ENCODE results near the gene RPL19.
A peak's percentile ranks its signal among the peaks of the same experiment; 100 is the strongest.

RPL19 gene

DNA sequence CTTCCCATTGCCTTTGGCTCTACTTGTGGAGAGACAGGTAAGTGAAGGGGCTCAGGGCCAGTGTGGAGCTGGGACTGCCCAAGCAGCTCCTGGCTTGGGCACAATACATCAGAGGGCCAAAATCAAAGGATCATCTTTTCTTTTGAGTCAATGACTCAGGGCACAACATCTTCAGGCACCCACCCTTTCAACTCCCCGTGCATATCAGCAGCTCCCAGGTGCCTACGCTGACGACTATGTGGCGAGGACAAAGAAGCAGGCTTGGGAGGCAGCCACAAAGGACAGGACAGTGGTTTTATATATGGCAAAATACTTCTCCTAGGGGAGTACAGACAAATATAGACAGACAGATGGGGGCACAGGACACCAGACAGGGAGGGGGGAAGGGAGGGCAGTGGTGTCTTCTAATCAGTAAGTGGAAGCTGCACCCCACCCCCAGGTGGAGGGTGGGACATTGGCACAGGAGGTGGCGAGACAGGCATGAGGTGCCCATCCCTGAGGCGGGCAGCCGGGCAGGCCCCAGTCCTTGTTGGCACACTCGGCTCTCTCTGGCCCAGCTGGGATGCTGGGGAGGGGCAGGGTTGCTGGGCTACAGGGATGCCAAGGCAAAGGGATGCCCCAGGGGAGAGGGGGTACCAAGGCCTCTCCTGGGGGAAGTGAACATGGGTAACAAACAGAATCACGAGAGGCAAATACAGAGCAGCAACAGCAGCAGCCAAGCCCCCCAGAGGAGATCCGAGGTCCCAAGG is 26.4 kb upstream of the RPL19 start:
- DNase-seq: no peak

DNA sequence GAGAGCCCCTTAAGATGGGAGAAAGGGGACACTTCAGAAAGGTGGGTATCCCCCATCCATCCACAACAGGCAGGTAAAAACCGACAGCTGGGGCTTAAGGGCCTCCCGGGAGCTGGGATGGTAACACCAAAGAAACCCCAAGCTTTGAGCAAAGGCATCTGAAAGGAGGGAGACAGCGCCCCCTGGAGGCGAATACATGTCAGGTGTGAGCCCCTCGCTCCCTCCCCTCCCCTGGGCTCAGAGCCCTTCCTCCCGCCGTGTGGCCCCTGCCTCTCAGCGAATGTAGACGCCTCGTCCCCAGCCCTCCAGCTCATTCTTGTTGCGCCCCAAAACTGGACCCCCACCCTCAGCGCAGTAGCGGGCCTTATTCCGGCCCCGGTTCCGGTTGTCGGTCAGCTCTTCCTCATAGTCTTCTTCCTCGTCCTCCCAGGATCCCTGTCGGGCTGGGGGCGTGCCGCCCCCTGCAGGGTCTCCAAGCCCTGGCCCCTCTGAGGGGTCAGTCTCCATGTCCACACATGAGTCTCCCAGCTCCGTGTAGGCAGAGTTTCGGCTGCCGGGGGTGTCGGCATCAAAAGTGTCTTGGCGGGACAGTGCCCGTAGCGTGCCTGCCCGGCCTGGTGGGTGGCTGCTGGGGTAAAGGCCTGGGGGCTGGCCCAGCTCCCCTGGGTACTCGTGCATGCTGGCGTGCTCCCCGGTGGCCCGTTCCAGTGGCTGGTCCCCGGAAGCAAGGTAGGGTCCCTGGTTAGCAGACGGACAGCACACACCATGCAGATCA is 25.0 kb upstream of the RPL19 start:
- DNase-seq: peak in 1 of 2 experiments; percentile 66

GRCh38 chr17:39175695-39176093 is 24.4 kb upstream of the RPL19 start:
- DNase-seq: no peak

- no peak for DNase-seq
Measured at GRCh38 chr17:39177256-39177655, 22.8 kb upstream of the RPL19 start.

DNA sequence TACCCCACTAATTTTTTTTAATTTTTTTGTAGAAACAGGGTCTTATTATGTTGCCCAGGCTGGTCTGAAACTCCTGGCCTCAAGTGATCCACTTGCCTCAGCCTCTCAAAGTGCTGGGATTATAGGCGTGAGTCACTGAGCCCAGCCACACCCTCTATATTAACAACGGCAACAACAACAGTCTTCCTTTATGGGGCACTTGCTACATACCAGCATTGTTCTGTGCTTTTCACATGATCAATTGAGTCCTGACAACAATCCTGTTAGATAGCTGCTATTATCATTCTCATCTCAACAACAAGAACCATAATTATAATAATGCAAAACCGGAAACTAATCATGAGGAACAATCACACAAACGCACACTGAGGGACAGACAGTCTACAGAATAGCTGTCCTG is 21.5 kb upstream of the RPL19 start:
- no peak for DNase-seq

DNA sequence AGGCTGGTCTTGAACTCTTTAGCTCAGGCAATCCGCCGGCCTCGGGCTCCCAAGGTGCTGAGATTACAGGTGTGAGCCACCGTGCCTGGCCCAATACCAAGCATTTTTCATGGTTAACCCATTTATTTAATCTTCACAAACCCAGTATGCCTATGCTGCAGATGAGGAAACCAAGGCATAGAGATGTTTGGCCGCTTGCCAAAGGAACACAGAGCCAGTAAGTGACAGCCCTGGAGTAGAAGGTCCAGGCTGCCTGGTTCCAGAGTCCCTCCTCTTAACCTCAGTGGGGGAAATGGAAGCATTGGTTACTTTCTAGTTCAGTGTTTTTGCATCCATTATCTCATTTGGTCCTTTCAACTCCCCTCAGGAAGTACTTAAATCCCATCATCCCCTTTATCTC is 18.8 kb upstream of the RPL19 start:
- no peak for DNase-seq

DNA sequence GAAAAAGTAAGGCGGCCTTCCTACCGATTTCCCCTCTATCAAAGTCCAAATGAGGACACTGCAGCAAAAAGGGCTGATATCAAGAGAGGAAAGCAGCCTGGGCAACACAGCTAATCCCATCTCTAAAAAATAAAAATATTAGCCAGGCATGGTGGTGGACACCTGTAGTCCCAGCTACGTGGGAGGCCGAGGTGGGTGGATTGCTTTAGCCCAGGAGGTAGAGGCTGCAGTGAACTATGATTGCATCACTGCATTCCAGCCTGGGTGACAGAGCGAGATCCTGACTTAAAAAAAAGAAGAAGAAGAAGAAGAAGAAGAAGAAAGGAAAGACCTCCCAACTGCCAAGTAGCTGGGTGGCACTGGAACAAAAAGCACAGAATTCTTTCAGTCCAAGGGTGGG is 17.0 kb upstream of the RPL19 start:
- DNase-seq: no peak

DNA sequence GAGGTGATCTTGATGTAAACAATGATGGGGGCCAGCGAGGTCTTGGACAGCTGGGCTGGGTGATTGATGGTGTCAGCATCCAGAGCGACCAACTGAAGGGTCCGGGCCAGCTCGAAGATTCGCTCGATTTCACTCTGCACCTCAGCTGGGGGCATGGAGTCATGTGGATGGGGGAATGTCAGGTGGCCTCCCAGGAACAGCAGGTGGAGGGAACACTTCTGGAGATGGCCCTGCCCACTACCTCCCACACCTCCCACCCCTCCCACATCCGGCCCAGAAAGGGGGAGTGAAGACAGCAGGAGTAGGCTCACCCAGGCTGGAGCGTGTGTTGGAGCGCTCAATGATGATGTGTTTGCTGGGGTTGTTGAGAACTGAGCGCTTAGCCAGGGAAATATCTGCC is 16.4 kb upstream of the RPL19 start:
- no peak for DNase-seq

DNA sequence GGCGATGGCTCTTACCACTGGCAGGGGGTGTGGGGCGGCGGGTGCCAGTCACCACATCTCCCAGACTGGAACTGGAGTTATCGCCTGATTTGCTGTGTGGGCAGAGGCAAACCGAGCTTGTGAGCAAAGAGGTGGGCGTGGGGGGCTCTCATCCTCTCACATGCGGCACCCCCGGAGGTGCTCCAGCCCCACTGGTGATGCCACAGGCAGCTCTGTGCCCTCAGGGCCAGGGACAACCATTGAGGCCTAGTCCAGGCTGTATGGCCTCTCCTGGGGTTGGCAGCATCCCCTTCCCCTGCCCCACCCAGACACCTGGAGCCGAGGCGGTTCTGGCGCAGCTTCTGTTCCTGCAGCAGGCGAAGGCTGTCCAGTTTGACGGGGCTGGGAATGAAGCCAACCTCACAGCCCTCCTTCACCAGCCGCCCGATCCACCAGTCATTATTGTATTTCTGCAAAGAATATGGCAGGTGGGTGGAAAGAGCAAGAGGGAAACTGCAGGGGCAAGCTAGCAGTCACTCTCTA is 13.5 kb upstream of the RPL19 start:
- DNase-seq: peak in 1 of 2 experiments; percentile 8

DNA sequence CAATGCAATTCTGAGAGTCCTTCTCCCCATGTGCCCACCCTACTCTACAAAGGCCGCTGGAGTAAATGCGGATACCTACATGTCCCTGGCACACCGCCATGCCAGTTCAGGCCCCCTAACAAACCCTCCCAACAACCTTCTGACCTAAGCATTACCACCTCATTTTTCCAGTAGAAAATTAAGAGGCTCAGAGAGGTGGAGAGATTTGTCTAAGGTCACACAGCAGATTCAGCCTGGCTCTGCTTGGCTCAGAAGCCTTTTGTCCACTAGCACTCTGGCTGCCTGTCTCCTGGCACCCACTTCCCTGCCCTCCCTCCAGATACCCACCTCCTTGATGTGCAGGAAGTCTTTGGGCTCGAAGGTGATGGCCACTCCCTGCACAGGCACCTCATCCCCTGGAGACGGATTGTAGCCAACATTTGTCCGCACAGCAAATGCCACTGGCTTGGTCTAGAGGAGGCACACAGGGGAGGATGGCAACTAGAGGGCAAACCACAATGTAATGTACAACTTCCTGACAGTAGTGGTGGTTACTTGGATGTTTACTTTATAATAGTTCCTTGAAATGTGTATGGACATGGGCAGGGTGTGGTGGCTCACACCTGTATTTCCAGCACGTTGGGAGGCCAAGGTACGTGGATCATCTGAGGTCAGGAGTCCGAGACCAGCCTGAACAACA is 12.8 kb upstream of the RPL19 start:
- DNase-seq: no peak

GRCh38 chr17:39191750-39192510 is 8.2 kb upstream of the RPL19 start:
- no peak for DNase-seq

GRCh38 chr17:39192901-39193300 is 7.2 kb upstream of the RPL19 start:
- DNase-seq: no peak

- no peak for DNase-seq
Measured at GRCh38 chr17:39193346-39193745, 6.7 kb upstream of the RPL19 start.

DNA sequence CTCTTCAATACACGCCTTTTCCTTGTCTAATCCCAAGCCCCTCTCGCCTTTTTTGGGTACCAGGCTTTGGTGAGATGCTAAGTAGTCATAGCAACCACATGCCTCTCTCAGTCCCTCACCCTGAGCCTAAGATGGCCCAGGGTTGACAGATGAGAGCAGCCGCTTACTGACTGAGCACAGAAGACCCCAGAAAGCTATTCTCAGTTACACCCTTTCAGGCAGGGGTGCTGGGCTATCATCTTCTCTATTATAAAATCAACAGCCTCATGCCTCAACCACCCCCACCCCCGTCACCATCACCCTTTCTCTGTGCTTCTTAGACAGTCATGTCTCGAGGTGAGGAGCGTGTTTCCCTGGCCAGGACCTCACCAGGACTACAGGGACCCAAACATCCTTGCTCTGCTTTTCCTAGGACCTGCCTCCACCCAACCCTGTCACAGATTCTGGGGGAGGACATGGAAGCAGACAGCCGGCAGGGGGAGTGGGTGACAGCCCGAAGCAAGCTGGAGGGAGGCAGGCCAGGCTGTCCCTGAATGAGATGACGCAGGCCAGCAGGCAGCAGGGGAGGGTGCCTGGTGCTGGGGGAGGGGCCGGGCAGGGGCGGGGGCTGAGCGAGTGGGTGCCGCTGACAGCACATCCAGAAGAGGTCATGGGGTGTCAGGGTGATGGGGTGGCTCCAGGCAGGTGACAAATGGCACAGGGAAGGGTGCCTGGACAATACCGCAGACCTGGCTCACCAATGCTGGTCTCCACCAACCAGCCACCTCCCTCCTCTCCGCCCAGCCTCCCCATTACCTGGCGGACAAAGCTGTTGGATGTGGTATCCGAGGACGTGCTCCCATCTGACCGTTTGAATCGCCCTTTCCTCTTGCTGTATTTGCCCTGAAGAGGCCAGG is 5.7 kb upstream of the RPL19 start:
- no peak for DNase-seq

DNA sequence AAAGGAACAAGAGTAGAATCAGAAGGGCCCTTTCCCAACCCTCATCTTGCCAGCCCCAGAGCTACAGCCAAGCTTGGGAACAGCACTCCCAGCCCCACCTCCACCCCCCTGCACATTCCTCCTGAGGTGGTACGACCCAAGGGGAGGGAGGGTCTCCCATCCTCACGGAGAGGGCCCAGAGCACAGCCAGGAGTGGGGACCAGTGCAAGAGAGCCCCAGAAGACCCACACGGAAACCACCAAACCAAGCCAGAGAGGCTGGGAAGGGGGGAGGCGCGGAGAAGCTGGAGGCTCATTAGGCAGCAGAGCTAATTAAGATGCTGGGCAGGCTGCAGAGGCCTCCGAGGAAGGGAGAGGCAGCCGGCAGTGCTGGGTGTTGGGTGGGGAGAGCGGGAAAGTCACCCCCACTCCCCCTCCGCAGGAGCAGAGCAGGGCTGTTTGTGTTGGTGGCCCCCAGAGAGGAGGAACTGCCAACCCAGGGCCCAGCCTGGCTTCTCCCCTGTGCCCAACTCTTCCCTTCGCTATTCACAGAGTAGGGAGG is 5.0 kb upstream of the RPL19 start:
- no peak for DNase-seq

DNA sequence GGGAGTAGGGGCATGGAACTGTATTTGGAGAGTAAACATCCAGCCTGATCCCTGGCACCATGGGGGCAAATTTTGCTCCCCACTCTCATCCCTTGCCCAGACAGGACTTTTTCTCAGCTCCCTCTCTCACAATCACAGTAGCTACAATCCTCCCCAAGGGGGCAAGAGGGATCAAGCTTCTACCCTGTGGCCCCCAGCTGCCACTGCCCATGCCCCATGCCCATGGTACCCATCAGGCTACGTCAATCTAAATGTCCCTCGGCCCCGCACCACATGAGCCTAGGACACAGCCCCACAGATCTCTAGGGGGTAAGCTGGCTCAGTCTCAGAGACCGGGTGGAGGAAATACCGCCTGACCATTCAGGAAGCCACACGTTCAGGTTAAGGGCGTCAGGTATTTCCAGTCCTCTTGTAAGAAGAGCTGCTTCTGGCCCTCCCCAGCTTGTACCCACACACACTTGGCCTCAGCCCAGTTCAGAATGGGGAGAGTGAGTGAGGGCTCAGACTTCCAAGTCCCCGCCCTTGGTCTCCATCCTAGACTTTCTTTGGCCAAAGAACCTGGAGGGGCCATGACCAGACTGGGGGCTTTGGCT is 4.4 kb upstream of the RPL19 start:
- DNase-seq: no peak

DNA sequence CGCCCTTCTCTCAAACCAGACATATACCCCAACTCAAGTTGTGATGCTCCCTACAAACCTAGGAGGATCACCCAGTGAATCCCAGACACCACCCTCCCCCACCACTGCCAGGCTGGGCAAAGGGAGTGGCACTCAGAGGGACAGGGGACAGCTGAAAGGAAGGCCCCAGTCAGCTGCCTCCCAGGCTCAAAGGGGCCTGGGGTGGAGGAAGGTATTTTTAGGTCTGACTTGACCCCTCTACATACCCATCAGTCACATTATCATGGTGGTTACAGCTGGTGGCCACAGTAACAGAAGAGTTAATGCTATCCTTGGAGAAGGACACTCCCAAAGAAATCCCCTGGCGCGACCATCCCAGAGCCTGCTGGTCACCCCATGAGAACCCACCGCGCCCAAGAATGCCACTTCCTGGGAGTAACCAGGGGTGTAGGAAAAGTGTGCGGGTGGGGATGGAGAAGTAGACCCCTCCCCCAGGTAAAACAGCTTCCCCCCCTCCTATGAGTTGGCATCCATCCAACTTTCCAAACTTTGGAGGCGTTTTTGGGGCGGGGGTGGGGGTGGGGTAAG is 3.8 kb upstream of the RPL19 start:
- no peak for DNase-seq

DNA sequence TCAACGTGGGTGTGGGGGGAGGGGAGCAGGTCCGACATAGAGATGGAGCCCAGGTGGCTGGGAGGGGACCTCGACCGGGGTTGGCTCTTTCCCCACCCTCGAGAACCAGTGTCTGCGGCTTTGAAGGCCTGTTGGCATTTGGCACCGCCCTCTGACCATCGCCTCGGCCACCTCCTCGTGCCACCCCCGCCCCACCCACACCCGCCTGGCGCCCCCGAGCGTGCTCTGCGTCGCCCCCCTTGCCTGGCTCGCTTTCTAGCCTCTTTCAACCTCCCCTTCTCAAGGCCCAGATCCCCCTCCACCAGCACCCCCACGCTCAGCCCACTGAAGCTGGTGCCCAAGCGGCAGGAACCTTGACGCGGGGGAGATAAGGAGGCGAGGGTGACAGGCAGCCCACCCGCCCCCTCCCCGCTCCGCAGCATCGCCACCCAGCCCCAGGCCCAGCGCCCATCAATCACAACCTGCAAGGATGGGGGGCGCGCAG is 3.2 kb upstream of the RPL19 start:
- peak in 1 of 2 experiments; percentile 27 for DNase-seq

- DNase-seq: peak in 1 of 2 experiments; percentile 67
Measured at GRCh38 chr17:39197380-39198185, 2.5 kb upstream of the RPL19 start, which contains the start of gene CACNB1. Gene CACNB1, minus strand, starts transcription at chr17:39197669. Its CDS starts 174 bp downstream, at chr17:39197495.

DNA sequence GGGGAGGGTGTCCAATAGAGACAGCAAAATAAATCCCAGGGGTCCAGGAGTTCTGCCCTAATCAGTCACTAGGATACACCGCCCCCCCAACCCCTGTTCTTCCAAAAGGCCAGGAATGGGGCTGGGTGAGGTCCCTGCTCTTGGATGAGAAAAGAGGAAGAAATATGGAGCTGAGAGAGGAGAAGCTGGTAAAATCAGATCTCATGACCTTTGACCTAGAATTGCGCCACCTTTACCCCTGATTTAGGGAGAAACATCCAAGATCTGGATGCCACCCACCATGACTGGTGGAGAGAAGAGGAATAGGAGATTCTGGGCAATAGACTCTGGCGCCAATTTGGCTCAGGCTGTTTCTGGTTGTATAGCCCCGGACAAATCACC is 1.9 kb upstream of the RPL19 start:
- DNase-seq: no peak
